LoVo (cell line): ENCODE results near the gene MYOZ3.
A peak's percentile ranks its signal among the peaks of the same experiment; 100 is the strongest.

ENCODE experiments used
- DNase-seq: peaks from one replicate; pipeline ENCODE4 v3.0.0-alpha.2; 2016; ENCODE audit warnings: low spot score

Gene MYOZ3, protein sequence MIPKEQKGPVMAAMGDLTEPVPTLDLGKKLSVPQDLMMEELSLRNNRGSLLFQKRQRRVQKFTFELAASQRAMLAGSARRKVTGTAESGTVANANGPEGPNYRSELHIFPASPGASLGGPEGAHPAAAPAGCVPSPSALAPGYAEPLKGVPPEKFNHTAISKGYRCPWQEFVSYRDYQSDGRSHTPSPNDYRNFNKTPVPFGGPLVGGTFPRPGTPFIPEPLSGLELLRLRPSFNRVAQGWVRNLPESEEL

DNA sequence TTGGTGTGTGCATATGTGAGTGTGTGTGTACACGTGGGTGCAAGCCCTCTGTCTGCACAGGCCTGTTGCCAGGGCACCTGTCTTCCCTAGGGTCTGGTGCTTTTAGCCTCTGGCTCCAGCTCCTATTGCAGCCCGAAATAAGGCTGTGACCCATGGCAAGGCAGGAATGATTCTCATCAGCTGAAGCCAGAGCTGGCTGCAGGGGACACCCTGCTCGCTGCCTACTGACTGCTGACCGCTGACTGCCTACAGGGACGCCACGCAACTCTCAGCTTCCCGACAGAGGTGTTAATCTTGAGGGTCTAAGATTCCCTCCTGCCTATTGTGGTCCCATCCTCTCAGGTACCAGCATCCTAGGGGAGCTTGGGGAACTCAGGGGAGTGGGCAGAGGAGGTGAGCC lies at the start of gene MYOZ3:
Gene MYOZ3, plus strand, starts transcription at position 166 of the 400 bp plus-strand sequence. CDS start 1,691 bp downstream, outside the sequence.
- no peak for DNase-seq

DNA sequence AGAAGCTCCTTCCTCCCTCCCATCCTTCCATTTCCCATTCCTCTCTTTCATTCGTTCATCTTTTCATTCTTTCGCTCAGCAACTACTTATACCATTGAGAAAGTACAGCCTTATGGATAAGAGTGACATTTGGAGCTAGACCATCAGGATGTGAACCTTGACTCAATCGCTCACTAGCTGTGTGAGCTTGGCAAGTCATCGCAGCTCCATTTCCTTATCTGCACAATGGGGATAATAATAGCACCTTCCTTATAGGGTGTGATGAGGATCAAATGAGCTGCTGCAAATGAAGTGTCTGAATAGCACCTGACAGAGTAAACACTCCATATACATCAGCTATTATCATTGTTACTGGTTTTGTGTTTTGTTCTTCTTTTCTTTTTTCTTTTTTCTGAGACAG lies 48.6 kb upstream of the MYOZ3 start:
- DNase-seq: no peak

DNA sequence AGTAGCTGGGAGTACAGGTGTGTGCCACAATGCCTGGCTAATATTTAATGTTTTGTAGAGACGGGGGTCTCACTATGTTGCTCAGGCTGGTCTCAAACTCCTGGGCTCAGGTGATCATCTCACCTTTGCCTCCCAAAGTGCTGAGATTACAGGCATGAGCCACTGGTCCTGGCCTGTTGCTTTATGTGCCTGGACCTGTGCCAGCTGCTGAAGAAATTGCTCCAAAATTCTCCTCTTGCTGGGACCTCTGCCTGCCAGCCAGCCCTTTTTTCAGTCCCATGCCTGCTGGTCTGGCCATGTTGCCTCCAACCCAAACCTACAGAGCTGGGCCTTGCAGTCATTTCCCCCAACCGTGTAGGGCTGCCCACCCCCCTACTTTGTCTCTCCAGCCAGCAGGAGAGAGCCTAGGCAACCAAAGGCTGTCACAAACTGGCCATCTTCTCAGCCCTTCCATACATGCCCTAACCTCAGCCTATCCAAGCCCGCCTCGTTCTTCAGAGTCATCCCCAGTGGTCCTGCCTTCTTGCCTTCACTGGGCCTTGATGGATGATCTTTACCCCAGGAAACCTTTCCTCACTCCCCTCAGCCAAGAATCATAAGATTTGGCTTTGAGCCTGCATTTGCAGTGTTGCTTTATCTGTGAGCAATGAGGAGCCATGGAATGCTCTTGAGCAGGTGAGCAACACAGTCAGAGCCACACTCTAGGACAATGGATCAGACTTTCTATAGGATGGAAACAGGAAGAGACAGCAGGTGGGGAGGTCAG lies 48.0 kb upstream of the MYOZ3 start:
- no peak for DNase-seq

DNA sequence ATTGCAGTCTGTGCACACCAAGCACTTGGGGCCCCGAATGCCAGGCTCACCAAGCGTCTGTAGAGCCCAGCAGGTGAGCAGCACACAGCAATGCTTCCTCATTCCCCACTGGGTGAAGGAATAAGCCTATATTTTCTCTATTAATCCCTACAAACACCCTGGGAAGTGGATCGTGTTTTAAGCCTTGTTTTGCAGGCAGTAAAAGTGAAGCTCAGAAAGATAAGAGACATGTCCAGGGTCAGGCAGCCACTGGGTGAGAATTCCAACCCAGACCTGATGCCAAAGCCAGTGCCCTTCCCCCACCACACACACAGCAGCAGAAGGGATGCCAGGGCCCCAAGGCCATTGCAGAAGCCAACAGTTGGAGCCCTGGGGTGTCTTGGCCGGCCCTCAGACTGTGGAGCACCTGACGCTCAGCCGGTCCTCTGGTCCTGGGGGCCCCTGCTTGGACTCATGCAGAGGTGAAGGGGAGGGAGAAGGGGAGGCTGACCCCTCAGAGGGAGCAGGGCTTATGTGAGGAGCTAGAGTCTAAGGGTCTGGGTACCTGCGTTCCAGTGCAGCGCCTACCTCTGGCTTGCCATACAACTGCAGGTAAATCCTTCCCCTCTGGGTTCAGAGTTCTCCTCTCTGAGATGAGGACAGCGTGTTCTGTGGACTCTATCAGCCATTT lies 46.9 kb upstream of the MYOZ3 start:
- DNase-seq: no peak

DNA sequence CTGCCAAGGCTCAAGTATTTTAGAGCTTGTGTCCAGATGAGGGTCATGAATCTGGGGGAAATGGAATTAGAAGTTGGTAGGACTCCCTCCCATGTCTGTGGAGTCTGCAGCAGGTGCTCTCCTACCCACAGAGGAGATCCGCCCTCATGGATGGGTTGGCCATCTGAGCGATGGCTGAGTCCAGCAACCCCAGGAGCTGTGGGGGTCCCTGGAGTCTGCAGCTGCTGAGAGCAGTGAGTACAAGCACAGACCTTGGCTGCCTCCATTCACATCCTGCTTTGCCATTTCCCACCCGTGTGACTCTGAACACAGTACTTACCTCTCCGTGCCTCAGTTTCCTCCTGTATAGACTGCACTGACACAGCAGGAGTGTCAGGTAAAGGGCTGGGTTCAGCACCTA lies 46.4 kb upstream of the MYOZ3 start:
- DNase-seq: no peak

DNA sequence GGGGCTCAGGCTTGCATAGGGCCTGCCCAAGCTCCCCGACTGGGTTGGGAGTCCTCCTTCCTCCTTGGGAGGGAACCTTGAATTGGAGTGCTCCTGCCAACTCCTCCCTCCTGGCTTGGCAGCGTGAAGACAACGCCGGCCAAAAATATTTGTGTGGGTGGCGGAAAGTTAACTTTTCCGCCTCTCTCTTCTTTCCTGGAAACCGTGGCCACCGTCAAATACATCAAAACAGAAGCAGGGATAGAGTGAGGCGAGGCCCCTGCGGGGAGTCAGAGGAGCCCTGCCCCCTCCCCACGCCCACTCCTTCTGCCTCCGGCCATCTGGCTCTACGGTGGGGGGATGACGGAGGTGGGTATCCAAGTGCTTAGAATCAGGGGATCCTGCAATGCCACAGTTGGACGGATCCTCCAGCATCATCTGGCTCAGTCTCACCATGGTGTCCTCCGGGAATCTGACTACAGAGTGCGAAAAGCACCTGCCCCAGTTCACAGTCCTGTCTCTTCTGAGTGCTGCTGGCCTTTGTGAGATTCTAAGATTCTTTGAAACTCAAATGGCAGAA lies 45.8 kb upstream of the MYOZ3 start:
- DNase-seq: no peak

DNA sequence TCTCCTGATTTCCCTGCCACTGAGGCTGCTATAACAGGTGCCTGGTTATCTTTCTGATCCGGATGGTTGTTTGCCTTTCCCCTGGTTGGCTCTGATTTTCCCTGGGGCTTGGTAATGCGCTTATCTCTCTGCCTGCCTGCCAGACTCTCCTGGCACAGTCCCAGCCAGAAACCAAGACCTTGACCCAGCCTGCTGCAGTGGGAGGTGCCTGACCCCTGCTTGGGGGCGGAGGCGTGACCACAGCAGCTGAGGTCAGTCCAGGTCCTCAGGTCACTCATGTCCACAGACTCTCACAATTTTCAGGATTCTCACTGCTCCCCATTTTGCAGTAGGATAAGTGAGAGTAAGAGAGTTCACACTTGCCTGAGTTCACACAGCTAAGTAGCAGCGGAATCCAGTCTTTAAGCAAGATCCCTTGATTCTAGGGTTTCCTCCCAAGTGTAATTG lies 45.0 kb upstream of the MYOZ3 start:
- peak; percentile 34 for DNase-seq

DNA sequence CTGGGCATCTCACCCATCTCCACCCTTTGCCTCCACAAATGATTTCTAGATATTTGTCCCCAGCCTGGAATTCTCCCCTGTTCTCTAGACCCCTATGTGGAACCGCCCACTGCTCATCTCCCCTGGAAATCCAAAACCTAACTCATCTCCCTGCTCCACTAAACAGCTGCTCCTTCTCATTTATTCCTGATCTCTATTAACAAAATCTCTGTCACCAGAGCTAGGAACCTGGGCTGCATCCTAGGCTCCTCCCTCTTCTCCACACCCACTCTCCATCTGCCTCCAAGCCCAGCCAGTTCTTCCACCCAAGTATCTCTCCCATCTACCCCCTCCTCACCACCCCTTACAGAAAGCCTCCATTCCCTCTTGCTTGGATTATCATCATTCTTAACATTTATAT lies 44.5 kb upstream of the MYOZ3 start:
- no peak for DNase-seq

DNA sequence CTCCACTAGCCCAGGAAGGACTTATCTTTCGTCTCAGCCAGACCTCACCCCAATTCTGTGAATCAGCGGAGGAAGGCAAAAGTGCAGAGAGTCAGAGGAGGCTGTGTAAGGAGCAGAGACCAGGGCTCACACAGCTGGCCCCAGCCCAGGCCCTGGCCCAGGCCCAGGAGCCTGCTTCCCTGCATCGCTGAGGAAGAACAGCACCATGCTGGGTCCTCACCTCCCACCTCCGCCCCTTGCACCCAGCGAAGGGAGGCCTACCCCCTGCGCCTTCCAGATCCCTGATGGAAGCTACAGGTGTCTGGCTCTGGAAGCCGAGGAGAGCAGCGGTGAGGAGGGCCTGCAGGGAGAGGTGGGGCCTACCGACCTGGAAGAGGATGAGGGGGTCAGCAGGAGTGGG lies 42.9 kb upstream of the MYOZ3 start:
- DNase-seq: no peak

DNA sequence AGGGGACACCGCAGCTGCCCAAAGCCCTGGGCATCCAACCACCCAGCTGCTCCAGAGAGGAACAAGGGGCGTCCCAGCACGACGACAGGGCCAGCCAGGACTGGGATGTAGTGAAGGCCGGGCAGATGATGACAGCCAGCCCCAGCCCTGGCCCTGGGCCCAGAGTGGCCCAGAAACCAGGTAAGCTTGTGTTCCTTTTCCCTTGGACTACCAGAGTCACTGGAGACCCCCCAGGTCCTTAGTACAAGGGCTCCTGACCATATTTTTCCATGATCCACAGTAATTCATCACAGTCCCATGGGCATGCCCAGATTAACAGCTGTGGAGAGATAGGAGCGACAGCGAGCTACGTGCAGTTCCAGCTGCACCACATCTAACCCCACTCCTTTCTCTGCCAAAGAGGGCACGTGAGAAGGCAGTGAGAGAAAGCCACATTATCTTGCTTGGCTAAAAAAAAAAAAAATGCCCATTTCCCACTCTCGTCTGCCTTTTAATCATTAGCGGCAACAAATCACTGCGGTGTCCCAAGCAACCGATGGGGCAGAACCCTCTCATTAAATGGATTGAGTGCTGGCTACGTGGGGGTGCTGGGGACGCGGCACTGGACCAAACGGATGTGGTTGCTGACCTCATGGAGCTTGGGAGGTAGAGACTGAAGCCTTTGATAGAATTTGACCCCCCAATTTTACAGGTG lies 42.3 kb upstream of the MYOZ3 start:
- no peak for DNase-seq

DNA sequence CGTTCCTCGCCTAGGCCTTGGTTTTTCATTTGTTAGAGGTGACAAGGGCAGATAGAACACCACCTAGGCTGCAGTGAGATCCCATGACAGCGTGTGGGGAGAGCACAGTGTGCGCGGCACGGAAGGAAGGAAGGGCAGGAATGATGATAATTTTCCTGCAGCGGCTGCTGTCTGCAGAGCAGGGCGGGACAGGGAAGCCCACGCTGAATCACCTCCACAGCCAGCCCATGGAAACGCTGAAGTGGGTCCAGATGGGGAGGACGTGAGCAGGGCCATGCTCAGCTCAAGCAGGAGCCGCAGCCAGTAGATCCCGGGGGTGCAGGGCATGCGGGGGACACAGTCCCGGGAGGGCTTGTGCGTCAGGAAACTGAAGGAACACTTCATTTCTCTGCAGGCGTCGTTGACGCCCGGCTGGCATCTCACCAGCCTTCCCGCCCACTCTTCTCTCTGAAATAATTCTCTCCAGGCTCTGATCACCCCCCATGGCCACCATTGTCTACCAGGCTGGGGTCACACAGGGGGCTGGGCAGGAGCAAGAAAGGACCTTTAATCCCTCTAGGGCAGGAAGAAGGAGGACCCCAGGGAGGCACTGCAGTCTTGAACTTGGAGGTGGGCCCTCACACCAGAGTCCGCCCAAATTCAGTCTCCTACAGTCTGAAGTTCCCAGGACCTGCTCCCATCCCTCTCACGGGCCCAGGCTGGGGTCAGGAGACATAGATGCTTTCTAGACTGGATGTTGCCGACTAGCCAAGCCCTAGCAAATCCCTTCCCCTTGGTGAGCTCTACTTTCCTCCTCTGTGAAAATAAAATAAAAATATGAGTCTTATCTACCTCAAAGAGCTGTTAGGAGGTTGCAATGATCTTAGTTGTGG lies 41.5 kb upstream of the MYOZ3 start:
- no peak for DNase-seq

DNA sequence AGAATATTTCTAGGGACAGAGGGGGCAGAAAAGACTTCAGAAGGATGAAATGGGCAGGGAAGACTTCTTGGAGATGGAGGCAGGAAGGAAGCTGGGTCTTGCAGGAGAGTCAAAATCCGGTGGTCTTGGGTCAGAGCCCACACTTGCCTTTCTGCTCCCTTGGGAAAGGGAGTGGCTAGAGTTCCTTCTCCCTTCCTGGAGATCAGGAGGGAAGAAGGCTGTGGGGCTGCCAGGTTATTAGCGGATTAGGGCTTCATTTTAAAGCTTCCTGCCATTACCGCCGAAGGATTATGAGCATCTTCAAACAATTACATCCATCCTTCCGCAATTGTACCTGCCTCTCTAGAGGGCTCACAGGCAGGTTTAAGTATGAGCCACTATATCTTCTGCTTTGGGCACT lies 39.8 kb upstream of the MYOZ3 start:
- DNase-seq: no peak

DNA sequence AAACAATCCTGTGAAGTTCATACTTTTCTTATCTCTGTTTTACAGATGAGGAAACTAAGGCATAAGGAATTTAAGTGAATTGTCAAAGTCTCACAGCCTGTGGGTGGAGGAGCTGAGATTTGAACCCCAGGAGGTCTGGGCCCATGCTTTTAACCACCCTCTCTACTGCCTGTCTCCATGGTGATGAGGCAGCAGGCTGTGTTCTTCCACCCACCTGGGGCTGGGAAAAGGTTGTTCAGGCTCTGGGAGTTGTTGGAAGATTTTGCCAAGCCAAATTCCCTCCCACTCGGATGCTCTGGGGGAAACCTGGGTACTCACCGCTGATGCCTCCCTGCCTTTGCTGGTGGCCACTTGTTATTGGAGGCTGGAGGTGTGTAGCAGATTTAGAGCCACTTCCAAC lies 38.9 kb upstream of the MYOZ3 start:
- no peak for DNase-seq

DNA sequence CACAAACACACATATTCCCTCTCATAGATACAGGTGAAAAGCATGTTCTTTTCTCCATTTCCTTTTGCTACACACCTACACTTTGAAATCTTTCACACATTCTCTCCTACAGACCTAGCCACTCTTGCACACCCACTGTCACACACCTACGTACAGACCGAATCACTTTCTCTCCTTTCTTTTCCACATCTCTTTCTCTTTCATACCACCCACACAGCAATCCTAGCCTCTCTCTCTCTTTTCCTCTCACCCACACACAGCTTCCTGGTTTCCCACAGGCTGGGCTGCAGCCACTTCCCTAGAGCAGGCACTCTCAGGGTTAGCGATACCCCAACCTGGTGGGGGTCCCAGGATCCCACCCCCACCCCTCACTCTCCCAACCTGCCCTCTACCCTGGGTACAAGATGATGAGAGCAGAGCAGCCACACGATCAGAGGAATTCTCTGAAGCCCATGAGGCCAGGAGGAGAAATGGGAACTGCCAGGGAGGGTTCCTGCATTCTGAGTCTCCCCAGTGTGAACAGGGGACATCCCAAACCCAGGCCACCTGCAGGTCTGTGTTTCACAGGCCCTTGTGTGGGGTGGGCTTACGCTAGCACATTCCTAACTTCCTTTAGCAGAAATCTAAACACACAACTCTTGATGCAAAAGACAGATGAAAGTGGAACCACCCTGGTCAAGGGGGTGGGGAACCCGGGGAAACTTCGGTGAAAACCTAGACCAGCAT lies 37.7 kb upstream of the MYOZ3 start:
- DNase-seq: no peak

DNA sequence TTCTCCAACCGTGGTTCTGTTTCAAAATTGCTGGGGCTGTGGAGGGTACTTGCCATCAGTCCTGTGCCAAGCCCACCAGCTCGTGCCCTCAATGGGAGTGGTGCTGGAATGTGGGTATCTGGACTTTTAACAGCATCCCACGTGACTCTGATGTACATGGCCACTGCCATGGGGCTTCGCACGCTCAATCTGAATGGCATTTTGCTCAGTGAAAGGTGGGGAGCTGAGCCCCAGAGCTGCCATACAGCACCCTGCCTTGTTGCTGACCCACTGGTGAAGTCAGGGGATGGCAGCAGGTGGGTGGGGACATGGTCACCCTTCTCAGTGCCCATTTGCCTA lies 37.2 kb upstream of the MYOZ3 start:
- no peak for DNase-seq

DNA sequence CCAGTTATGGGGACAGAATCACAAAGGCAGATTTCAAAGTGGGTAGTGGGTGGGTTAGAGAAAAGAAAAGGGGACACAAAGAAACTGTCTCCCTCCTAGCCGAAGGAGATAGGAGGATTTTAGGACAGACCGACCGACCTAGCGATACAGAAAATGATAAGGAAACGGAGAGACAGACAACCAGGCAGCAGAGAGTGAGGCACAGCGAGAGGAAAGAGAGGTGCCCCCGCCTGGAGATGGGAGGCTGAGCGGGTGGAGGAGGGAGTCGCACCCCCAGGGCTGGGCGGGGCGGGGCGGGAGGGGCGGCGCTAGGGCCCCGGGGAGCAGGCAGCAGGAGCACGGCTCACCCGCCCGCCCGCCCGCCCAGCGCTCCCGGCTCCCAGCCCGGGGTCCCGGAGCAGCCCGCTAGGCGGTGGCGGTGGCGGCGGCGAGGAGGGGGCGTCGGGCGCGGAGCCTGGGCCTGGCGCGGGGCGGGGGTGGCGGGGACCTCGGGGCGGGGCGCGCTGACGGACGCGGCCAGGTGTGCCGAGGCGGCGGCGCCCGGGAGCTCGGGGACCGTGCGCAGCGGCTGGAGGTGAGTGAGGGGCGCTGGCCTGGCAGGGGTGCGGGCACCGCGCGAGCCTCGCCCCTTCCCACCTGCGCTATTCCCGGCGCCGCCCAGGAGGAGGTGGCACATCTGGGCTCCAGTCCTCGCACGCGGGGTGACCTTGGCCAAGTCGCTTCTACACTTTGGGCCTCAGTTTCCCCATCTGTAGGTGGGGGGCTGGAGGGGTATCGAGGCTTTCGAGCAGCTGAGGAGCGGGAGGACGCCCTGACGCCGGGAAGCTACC lies 36.5 kb upstream of the MYOZ3 start:
- peak; percentile 52 for DNase-seq

DNA sequence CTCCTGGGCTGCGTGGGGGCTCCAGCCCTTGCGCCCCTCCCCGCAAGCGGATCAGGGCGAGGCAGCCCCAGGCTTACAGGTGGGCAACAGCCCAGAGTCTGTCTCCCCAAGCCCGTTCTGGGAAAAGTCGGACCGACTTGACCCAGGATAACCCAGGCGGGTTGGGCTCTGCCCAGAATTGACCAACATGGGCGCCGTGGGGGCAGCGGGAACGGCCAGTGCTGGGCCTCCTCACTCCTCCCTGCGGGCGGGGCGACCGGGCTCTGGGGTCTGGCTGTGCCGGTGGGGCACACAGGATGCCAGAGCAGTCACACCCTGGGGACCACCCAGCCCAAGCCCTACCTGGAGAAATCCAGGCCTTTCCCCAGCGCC lies 35.9 kb upstream of the MYOZ3 start:
- DNase-seq: no peak

DNA sequence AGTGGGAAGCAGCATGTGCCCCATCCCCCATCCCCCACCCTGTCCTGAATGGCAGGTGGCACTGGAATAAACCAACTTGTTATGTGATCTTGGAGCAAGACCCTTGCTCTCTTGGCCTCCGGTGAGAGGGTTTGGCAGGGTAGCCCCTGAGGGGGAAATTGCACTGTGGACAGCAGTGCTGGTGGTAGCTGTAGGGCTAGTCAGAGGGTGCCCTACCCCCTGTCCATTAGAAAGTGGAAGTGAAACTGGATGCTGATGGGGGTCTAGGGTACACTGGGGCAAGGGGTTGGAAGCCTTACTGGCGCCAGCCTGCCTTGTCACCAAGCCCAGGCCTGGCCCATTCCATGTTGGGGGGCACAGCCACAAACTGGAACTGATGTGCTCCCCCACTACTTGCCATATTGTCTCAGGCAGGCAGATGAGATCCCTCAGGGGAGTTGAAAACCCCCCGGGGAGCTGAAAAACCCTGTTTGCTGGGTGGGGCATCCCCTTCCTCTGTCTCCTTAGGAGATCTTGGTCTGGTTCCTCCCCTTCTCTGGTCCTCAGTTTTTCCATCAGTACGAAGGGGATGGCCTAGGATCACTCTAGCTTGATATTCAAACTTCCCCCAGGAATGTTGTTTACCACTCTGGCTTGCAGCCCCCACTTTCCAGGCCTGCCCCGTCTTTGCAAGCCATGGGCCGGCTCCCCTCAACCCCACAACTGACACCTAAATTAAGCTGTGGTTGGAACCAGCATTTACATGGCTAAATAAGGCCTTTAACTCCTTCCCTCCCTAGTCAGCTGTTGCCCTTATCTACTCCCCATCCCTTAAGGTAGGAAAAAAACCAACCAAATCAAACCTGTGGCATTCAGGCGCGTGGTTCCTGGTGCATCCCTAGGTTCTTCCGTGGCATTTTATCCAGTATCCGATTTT lies 35.0 kb upstream of the MYOZ3 start:
- no peak for DNase-seq

DNA sequence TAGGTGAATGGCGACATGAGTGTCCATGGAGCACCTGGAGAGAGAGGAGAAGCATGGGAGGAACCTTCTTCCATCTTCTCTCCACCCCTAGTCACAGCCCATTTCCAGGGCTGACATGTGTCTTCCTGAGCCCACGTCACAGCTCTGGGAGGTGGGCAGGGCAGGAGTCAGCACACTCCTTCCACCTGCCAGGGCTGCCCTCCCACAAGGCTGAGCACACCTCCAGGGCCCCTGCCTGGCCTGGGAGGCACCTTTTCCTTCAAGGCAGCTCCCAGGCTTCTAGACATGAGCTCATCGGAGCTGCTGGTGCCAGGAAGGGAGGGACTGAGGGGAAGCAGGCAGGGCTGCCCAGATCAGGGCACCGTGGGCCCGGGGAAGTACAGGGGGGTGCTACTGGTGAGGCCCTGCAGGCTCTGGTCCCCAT lies 34.2 kb upstream of the MYOZ3 start:
- no peak for DNase-seq
